ENCODE results near the gene STAP2. TPM values are rescaled to one million over a fixed set of nuclear protein-coding genes. Genes with fewer than 3 reads are reported as not detected.

The STAP2 gene
- polyA plus RNA-seq, 1 donor (not counting 4 experiments of a cell fraction or from before 2014, with no cell fraction given), result 60.0 TPM

DNA sequence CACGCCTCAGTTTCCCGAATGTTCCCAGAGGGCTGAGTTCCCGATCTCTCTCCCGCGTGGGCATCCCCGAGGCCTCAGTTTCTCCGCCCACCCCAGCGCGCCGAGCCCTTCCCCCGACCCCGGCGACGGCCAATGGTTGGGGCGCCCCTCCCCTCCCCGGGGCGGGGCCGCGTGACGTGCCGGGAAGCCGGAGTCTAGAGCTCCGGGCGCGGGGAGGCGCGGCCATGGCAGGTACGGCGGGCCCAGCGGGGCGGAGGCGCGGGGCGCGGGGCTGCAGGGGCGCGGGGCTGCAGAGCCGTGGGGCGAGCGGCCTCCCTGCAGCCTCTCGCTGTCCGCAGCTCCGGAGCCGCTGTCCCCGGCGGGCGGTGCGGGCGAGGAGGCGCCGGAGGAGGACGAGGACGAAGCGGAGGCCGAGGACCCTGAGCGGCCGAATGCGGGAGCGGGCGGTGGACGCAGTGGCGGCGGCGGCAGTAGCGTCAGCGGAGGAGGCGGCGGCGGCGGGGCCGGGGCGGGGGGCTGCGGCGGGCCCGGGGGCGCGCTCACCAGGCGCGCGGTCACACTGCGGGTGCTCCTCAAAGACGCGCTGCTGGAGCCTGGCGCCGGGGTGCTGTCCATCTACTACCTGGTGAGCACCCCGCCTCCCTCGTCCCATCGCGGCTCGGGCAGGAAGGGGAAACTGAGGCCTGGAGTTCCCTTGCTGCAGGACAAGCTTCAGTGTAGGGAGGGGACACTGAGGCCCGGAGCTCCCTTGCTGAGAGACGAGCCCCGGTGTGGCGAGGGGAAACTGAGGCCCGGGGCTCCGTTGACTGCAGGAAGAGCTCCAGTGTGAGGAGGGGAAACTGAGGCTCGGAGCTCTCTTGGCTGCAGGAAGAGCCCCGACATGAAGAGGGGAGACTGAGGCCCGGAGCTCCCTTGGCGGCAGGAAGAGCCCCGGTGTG is 5.0 kb upstream of the STAP2 start, which contains the start of gene MPND:
TSS of gene MPND (plus strand) at position 193 of the 938 bp plus-strand sequence. CDS start at position 225, 32 bp downstream.
- Histone ChIP-seq H3K36me3 (ENCODE audit: control insufficient read depth in 2 of 2, extremely low read depth in 1 of 2, insufficient read depth in 2 of 2, low read length in 2 of 2) (peaks cover 0 to 2% of the 10 kb centered on the region in 2 experiments), H4K20me1 (ENCODE audit: control insufficient read depth, extremely low read depth, insufficient read depth, low read length) (no peaks in the 10 kb centered on the region), H2AFZ (ENCODE audit: control insufficient read depth, low read length) (peak within 1 kb of the TSS; percentile 96), H3K79me2 (ENCODE audit: control insufficient read depth, insufficient read depth, low read length) (no peaks in the 10 kb centered on the region), H3K9me3 (ENCODE audit: control insufficient read depth, low read depth, low read length) (no peaks in the 10 kb centered on the region), H3K27me3 (ENCODE audit: control insufficient read depth, extremely low read depth, insufficient read depth, low read length) (no peaks in the 10 kb centered on the region), H3K9ac (ENCODE audit: control insufficient read depth, extremely low read depth, insufficient read depth, low read length) (peak within 1 kb of the TSS; percentile 75), H3K4me3 (ENCODE audit: control insufficient read depth in 2 of 3, extremely low read depth in 1 of 3, insufficient read depth in 2 of 3, low read depth in 1 of 3, low read length in 3 of 3) (peak within 1 kb of the TSS; percentile 59 to 94 (median 83)), H3K4me1 (ENCODE audit: control insufficient read depth, extremely low read depth, insufficient read depth, low read length) (peaks cover 15% of the 10 kb centered on the region), H3K27ac (ENCODE audit: control insufficient read depth, insufficient read depth, low read length) (peak within 1 kb of the TSS; percentile 75), H3K9me1 (ENCODE audit: control insufficient read depth, extremely low read depth, insufficient read depth, low read length) (no peaks in the 10 kb centered on the region), H3K4me2 (ENCODE audit: control insufficient read depth, extremely low read depth, insufficient read depth, low read depth, low read length) (peak within 1 kb of the TSS; percentile 98)
- FAIRE-seq, result no peak
- no peak for DNase-seq (ENCODE audit: low read depth, low spot score)
- dilution Hi-C loops (cut with MboI; ENCODE audit: extremely low pct_ligation_motif_present, low sequenced_read_pairs), result no loop called here
- TF ChIP-seq EZH2 (IDR thresholded peaks at IDR 0.05; ENCODE audit: low read length), result no peak

DNA sequence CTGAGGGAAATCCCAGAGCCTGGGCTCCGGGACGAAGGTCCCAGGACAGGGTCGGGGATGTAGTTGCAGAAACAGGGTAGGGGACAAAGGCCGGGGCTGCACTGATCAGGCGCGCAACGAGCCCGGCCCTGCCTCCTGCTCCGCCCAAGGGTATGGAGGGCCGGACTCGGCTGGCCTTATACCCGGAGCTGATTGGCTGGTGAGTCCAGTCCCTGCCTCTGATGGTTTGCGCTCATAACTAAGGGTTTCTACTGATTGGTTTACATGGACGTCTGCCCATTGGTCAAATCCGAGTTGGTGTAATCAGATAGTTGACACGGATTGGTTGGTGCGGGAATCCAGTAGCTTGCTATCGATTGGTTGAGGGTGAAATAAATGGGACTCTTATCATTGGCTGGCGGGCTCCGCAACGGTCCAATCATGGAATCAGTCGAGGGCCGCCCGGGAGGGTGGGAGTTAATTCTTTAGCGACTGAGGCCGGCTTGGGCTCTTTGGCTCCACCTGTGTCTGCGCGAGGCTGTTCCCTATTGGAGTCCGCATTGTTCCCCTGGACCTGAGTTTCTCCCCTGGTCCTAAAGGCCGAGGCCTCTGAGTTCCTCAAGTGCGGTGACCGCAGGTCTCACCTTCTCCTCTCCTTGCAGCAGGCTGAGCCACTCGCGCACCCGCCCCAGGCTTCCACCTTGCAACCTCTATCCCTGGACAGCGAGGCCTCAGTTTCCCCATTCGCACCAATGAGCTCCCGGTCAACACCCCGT is 4.2 kb upstream of the STAP2 start:
- Histone ChIP-seq H3K4me3 (ENCODE audit: control insufficient read depth in 2 of 3, extremely low read depth in 1 of 3, insufficient read depth in 2 of 3, low read depth in 1 of 3, low read length in 3 of 3) (peak overlapping the region; percentile 59 to 94 (median 83)), H3K9me1 (ENCODE audit: control insufficient read depth, extremely low read depth, insufficient read depth, low read length) (no peaks in the 10 kb centered on the region), H3K27me3 (ENCODE audit: control insufficient read depth, extremely low read depth, insufficient read depth, low read length) (no peaks in the 10 kb centered on the region), H3K79me2 (ENCODE audit: control insufficient read depth, insufficient read depth, low read length) (peaks cover 1% of the 10 kb centered on the region), H2AFZ (ENCODE audit: control insufficient read depth, low read length) (peak overlapping the region; percentile 96), H3K9me3 (ENCODE audit: control insufficient read depth, low read depth, low read length) (no peaks in the 10 kb centered on the region), H3K4me2 (ENCODE audit: control insufficient read depth, extremely low read depth, insufficient read depth, low read depth, low read length) (peak overlapping the region; percentile 98), H4K20me1 (ENCODE audit: control insufficient read depth, extremely low read depth, insufficient read depth, low read length) (no peaks in the 10 kb centered on the region), H3K27ac (ENCODE audit: control insufficient read depth, insufficient read depth, low read length) (peak overlapping the region; percentile 75), H3K4me1 (ENCODE audit: control insufficient read depth, extremely low read depth, insufficient read depth, low read length) (peaks cover 15% of the 10 kb centered on the region), H3K36me3 (ENCODE audit: control insufficient read depth in 2 of 2, extremely low read depth in 1 of 2, insufficient read depth in 2 of 2, low read length in 2 of 2) (peaks cover 0 to 2% of the 10 kb centered on the region in 2 experiments), H3K9ac (ENCODE audit: control insufficient read depth, extremely low read depth, insufficient read depth, low read length) (peak overlapping the region; percentile 75)
- dilution Hi-C loops (cut with MboI; ENCODE audit: extremely low pct_ligation_motif_present, low sequenced_read_pairs), result no loop called here
- FAIRE-seq (peak; percentile 95), DNase-seq (ENCODE audit: low read depth, low spot score) (peak; percentile 100)
- TF ChIP-seq EZH2 (IDR thresholded peaks at IDR 0.05; ENCODE audit: low read length), result peak; percentile 72
- TF ChIP-seq, protein P1, sequence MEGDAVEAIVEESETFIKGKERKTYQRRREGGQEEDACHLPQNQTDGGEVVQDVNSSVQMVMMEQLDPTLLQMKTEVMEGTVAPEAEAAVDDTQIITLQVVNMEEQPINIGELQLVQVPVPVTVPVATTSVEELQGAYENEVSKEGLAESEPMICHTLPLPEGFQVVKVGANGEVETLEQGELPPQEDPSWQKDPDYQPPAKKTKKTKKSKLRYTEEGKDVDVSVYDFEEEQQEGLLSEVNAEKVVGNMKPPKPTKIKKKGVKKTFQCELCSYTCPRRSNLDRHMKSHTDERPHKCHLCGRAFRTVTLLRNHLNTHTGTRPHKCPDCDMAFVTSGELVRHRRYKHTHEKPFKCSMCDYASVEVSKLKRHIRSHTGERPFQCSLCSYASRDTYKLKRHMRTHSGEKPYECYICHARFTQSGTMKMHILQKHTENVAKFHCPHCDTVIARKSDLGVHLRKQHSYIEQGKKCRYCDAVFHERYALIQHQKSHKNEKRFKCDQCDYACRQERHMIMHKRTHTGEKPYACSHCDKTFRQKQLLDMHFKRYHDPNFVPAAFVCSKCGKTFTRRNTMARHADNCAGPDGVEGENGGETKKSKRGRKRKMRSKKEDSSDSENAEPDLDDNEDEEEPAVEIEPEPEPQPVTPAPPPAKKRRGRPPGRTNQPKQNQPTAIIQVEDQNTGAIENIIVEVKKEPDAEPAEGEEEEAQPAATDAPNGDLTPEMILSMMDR (optimal IDR thresholded peaks at IDR 0.05 in 1 of 3, IDR thresholded peaks at IDR 0.05 in 1 of 3, conservative IDR thresholded peaks at IDR 0.05 in 1 of 3; ENCODE audit: extremely low read depth in 1 of 3, insufficient read depth in 2 of 3, low read length in 3 of 3), result peak; percentile 20 to 33 (median 27)
